PC-9 (cell line): ENCODE measurements around the gene RPL13A. TPM values are rescaled to one million over a fixed set of nuclear protein-coding genes. Genes with fewer than 3 reads are reported as not detected.

Experiments
- BruUV-seq: library from RNA; stranded (reverse); fragments of 400-500 nt; replicated peaks from 2 replicates; lab custom pipeline; 2021; lab: Mats Ljungman, UMichigan
- CTCF ChIA-PET: fragments of 300-600 bp; sonication (Branson Sonifier 250); formaldehyde crosslinking; loops from one replicate; lab custom pipeline; 2022; ENCODE audit warnings: antibody characterized with exemption; lab: Charles Lee
- POLR2A ChIA-PET: fragments of 300-600 bp; sonication (Branson Sonifier 250); formaldehyde crosslinking; loops from one replicate; lab custom pipeline; 2022; ENCODE audit warnings: antibody characterized with exemption; ENCODE audit not compliant: unreplicated experiment; lab: Charles Lee
- DNase-seq, 2 experiments: peaks; one replicate each; pipeline versions ENCODE4 v3.0.0 to v3.0.0-alpha.2; 2015 to 2022; ENCODE audit warnings: mixed read lengths in 1 of 2
- H2AFZ ChIP-seq: fragments of 200-600 bp; sonication (generic); 2 replicates; pipeline ENCODE4 v1.8.1; 2017; ENCODE audit warnings: antibody characterized with exemption
- H3F3A ChIP-seq: fragments of 200-600 bp; sonication (generic); 2 replicates; pipeline ENCODE4 v1.8.1; 2017; ENCODE audit warnings: antibody characterized with exemption, mild to moderate bottlenecking, low read depth; ENCODE audit not compliant: insufficient read depth
- H3K27ac ChIP-seq: fragments of 200-600 bp; sonication (generic); 2 replicates; pipeline ENCODE4 v1.6.1; 2016; ENCODE audit warnings: mixed run types
- H3K27me3 ChIP-seq: fragments of 200-600 bp; sonication (generic); 2 replicates; pipeline ENCODE4 v1.6.1; 2016; ENCODE audit warnings: low read depth, mixed run types; ENCODE audit not compliant: insufficient read depth
- H3K36me3 ChIP-seq: fragments of 200-600 bp; sonication (generic); 2 replicates; pipeline ENCODE4 v1.6.1; 2016; ENCODE audit warnings: low read depth, mixed run types
- H3K4me1 ChIP-seq: fragments of 200-600 bp; sonication (generic); replicated peaks from 2 replicates; pipeline ENCODE4 v1.6.1; 2016; ENCODE audit warnings: mixed run types; ENCODE audit not compliant: insufficient read depth
- H3K4me2 ChIP-seq: fragments of 200-600 bp; sonication (generic); 2 replicates; pipeline ENCODE4 v1.6.1; 2017; ENCODE audit warnings: mixed run types
- H3K4me3 ChIP-seq: fragments of 200-600 bp; sonication (generic); 2 replicates; pipeline ENCODE4 v1.6.1; 2016; ENCODE audit warnings: mixed run types
- H3K79me2 ChIP-seq: fragments of 200-600 bp; sonication (generic); 2 replicates; pipeline ENCODE4 v1.6.1; 2017; ENCODE audit warnings: low read depth, mixed run types
- H3K9me2 ChIP-seq: fragments of 200-600 bp; sonication (generic); 2 replicates; pipeline ENCODE4 v1.8.1; 2017; ENCODE audit warnings: mild to moderate bottlenecking; ENCODE audit not compliant: insufficient read depth
- H3K9me3 ChIP-seq: fragments of 200-600 bp; sonication (generic); 2 replicates; pipeline ENCODE4 v1.8.1; 2016; ENCODE audit warnings: low read depth; ENCODE audit not compliant: insufficient read depth
- H4K20me1 ChIP-seq: fragments of 200-600 bp; sonication (generic); 2 replicates; pipeline ENCODE4 v1.8.1; 2017; ENCODE audit not compliant: insufficient read depth
- EZH2 ChIP-seq: fragments of 200-600 bp; sonication (generic); IDR thresholded peaks from 2 replicates; pipeline ENCODE4 v1.8.0; 2017; ENCODE audit warnings: antibody characterized with exemption, low read depth
- intact Hi-C: fragments of 100-400 bp; cut with micrococcal nuclease; formaldehyde crosslinking; loops from one replicate; pipeline ENCODE4 v1.10.0; 2022; ENCODE audit not compliant: unreplicated experiment
- total RNA-seq: library from RNA; stranded (reverse); gene quantifications from 2 replicates; pipeline ENCODE4 v1.2.3, GENCODE V29; 2021
- TF ChIP-seq, protein P1 (sequence below): fragments of 200-600 bp; sonication (generic); conservative IDR thresholded peaks from 2 replicates; pipeline ENCODE4 v1.6.1; 2017; ENCODE audit warnings: mixed run types, antibody characterized with exemption, mild to moderate bottlenecking, moderate library complexity

The RPL13A gene
- total RNA-seq, 1 experiment from 2014 or later, result 2,360 TPM

DNA sequence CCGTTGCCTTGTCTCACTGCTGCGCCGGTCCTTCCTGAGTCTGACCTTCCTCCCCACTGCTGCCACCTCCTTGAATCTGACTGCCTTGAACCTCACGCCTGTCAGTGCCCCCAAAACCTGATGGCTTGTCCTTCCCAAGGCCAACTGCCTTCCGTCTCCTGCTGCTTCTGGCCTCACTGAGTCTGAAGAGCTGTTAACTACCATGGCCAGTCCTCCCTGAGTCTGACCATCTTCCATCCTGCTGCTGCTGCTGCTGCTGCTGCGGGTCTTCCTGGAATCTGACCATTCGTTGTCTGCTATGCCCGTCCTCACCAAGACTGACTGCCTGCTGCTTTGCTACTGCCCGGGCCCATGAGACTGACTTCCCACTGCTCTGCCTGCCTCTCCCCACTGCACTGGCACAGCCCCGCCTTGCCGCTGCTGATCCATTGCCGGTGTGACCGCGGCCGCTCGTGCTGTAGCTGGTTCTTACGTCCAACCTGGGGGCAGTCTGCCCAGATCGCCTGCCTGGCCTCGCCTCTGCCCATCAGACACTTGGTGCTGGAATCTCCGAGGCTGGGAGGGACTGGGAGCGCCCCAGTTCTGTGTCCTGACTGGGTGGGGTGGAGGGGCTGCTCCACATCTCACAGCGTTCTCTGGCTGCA lies 37.5 kb downstream of the RPL13A start:
- POLR2A ChIA-PET, result no interaction called here
- H3K9me3 ChIP-seq, result no peaks in the 10 kb centered on the region
- H2AFZ ChIP-seq, result peak overlapping the region; percentile 66
- CTCF ChIA-PET, result no interaction called here
- H3K36me3 ChIP-seq, result no peaks in the 10 kb centered on the region
- DNase-seq, result no peak
- H3K9me2 ChIP-seq, result no peaks in the 10 kb centered on the region
- intact Hi-C loops, result no loop called here
- H3K27ac ChIP-seq, result no peak overlapping the region
- H3K79me2 ChIP-seq, result no peaks in the 10 kb centered on the region
- no peaks in the 10 kb centered on the region for H3K4me1 ChIP-seq
- no peak for TF ChIP-seq EZH2
- TF ChIP-seq, protein P1, sequence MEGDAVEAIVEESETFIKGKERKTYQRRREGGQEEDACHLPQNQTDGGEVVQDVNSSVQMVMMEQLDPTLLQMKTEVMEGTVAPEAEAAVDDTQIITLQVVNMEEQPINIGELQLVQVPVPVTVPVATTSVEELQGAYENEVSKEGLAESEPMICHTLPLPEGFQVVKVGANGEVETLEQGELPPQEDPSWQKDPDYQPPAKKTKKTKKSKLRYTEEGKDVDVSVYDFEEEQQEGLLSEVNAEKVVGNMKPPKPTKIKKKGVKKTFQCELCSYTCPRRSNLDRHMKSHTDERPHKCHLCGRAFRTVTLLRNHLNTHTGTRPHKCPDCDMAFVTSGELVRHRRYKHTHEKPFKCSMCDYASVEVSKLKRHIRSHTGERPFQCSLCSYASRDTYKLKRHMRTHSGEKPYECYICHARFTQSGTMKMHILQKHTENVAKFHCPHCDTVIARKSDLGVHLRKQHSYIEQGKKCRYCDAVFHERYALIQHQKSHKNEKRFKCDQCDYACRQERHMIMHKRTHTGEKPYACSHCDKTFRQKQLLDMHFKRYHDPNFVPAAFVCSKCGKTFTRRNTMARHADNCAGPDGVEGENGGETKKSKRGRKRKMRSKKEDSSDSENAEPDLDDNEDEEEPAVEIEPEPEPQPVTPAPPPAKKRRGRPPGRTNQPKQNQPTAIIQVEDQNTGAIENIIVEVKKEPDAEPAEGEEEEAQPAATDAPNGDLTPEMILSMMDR, result no peak
- H4K20me1 ChIP-seq, result no peaks in the 10 kb centered on the region
- BruUV-seq, result no TSS peak
- peak overlapping the region; percentile 70 for H3K4me2 ChIP-seq
- H3K4me3 ChIP-seq, result peak overlapping the region; percentile 28; the same call in 1 of the 2 replicates
- H3K27me3 ChIP-seq, result peaks cover 27% of the 10 kb centered on the region
- H3F3A ChIP-seq, result peaks cover 24% of the 10 kb centered on the region

DNA sequence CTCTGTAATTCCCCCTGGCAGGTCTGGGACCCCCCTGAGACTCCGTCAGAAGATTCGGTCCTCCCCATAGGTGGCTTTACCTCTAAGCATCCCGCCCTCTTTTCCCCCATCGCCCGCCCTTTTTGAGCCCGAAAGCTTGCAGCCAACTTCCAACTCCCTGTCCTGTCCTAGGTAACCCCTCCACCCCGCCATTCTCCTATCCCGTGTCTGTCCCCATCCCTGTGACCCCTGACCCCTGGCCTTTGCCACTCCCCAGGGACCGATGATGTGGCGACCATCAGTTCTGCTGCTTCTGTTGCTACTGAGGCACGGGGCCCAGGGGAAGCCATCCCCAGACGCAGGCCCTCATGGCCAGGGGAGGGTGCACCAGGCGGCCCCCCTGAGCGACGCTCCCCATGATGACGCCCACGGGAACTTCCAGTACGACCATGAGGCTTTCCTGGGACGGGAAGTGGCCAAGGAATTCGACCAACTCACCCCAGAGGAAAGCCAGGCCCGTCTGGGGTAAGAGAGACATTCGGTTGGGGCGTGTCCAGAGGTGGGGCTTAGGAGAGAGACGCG lies 40.9 kb downstream of the RPL13A start:
- no peaks in the 10 kb centered on the region; the same call in 1 of the 2 replicates for H3K4me1 ChIP-seq
- BruUV-seq, result no TSS peak
- H3K9me3 ChIP-seq, result no peaks in the 10 kb centered on the region
- H3K36me3 ChIP-seq, result no peaks in the 10 kb centered on the region
- peak overlapping the region; percentile 62; the same call in 1 of the 2 replicates for H3K4me3 ChIP-seq
- no peak overlapping the region for H3K27ac ChIP-seq
- no peaks in the 10 kb centered on the region for H3K9me2 ChIP-seq
- H2AFZ ChIP-seq, result no peak overlapping the region
- peak overlapping the region; percentile 81 for H3K4me2 ChIP-seq
- peaks cover 27% of the 10 kb centered on the region for H3K27me3 ChIP-seq
- peaks cover 24% of the 10 kb centered on the region for H3F3A ChIP-seq
- DNase-seq, result no peak
- no peak for TF ChIP-seq EZH2
- TF ChIP-seq, protein P1, result no peak
- intact Hi-C loops, result no loop called here
- peaks cover 3% of the 10 kb centered on the region; the same call in 1 of the 2 replicates for H4K20me1 ChIP-seq
- POLR2A ChIA-PET, result interaction anchor here (0.7 to 0.8 kb wide), 4 partner anchors 24 to 1041 kb away, joined by 4 to 12 read pairs (median 7); no protein-coding TSS in a partner anchor
- CTCF ChIA-PET, result no interaction called here
- H3K79me2 ChIP-seq, result no peaks in the 10 kb centered on the region

- Histone ChIP-seq H3K4me1 (no peaks in the 10 kb centered on the region; the same call in 1 of the 2 replicates), H3K27me3 (peaks cover 11% of the 10 kb centered on the region), H3K4me3 (no peak overlapping the region), H3K36me3 (no peaks in the 10 kb centered on the region), H3K4me2 (no peak overlapping the region), H3K9me2 (no peaks in the 10 kb centered on the region), H3K79me2 (no peaks in the 10 kb centered on the region), H4K20me1 (peaks cover 3% of the 10 kb centered on the region; the same call in 1 of the 2 replicates), H3K9me3 (no peaks in the 10 kb centered on the region), H3F3A (peaks cover 28% of the 10 kb centered on the region), H2AFZ (no peak overlapping the region), H3K27ac (no peak overlapping the region)
- intact Hi-C loops, result no loop called here
- no peak for DNase-seq
- ChIA-PET POLR2A (no interaction called here), CTCF (no interaction called here)
- no peak for TF ChIP-seq EZH2
- TF ChIP-seq, protein P1, result no peak
- BruUV-seq, result no TSS peak
These were observed 43.3 kb downstream of the RPL13A start for GRCh38 chr19:49530708-49531107.
